Left ventricle myocardium superior (tissue), 1 donor: Measurements from ENCODE around the gene OR6B1. TPM values are rescaled to one million over a fixed set of nuclear protein-coding genes. Genes with fewer than 3 reads are reported as not detected.
"Not testable (repeated sequence)": the region's sequence is repeated elsewhere in the genome, so short reads cannot be mapped to it uniquely, and the experiment has no call there.

Experiments
- ATAC-seq: fragments of 200-7000 bp; cut with Tn5 transposase; one replicate; pipeline ENCODE4 v1.9.1; 2020; ENCODE audit warnings: mild to moderate bottlenecking, moderate library complexity
- DNase-seq: peaks from one replicate; pipeline ENCODE4 v3.0.0-alpha.2; 2020
- intact Hi-C: fragments of 100-400 bp; cut with micrococcal nuclease; formaldehyde crosslinking; loops from one replicate; pipeline ENCODE4 v1.11.0; 2022
- total RNA-seq: library from RNA; stranded (reverse); fragmentation: NEBNext Ultra II Directional; extraction: Animal tissue kit (Norgen Biotek cat#: 25700); gene quantifications from one replicate; pipeline ENCODE4 v1.2.1, GENCODE V29; 2021
- donor health status: DM: no; HTN: yes; CAD: no; lungs with severe emphysema.

Gene OR6B1
- total RNA-seq, 1 donor from 2014 or later: not detected

DNA sequence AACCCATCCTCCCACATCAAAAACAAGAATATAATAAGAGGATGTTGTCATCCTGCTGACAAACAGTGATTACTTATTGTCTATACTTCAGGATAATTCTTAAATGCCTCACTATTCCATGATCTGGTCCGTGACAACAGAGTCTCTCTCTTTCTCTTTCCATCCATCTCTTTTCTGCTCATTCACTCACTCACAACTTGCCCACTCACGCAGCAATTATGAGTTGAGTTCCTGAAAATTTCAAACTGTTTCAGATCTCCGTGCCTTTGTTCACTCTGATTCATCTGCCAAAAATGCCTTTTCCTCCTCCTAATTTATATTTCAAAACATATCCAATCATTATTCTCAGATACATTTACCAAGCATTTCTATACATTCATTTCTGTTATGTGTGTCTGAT, 1.4 kb downstream of the OR6B1 start:
- ATAC-seq: no peak
- DNase-seq: no peak
- intact Hi-C loops: no loop called here

DNA sequence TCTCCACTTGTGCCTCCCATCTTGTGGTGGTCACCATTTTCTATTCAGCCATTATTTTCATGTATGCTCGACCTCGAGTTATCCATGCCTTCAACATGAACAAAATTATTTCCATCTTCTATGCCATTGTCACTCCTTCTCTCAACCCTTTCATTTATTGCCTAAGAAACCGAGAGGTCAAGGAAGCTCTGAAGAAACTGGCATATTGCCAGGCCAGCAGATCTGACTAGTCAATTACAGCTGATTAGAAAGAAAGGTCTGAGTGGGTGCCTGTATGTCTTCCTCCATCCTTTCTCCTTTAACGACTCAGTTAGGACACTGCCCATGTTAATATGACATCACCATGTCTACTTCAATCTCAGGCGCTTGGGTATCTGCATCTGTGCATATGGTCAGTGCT, 4.6 kb downstream of the OR6B1 start:
- DNase-seq (no peak), ATAC-seq (no peak)
- intact Hi-C loops: no loop called here

DNA sequence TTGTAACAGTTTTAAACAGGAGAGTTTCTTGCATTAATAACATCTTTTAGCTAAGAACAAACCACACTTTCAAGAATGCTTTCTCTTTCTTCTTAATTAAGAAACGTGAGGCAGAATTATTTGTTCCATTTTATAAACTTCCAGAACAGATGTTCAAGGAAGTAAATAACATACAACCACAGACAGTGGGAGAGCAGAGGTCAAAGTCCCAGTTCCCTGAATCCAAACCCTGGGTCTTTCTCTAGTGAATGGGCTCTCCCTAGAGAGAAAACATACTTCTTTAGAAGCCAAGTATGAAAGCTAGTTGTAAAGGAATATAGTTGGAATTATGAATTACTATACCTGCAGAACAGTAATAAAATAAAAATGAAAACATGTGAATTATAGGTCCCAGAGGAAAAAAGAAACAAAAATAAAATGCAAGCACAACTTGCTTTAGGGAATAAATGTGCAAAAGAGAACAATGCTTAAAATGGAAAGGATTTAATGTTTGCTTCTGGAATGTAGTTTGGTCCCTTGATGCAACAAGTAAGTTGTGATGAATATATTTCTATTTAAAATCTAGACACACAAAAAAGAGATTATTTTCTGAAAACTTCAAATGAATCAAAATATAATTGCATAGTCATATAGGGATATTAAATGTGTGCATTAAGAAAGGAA, 6.0 kb downstream of the OR6B1 start:
- ATAC-seq: no peak
- intact Hi-C loops: no loop called here

DNA sequence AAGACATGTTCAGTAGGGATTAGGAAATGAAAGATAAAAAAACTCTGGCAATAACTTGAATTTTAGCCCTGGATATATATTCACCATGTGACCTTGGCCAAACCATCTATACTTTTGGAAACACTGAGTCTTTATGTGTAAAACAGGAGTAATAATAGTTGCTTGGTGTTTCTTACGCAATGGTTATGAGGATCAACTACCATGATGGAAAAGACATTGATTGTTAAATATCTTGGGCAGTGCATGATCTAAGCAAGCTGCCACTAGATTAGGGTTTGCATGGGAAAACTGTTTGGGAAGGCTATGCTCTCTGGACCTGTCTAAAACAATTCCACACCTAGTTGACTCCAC, 6.5 kb downstream of the OR6B1 start:
- ATAC-seq (no peak), DNase-seq (no peak)
- intact Hi-C loops: no loop called here

More for the DNA sequence above, 6.0 kb downstream of the OR6B1 start:
- DNase-seq: no peak

DNA sequence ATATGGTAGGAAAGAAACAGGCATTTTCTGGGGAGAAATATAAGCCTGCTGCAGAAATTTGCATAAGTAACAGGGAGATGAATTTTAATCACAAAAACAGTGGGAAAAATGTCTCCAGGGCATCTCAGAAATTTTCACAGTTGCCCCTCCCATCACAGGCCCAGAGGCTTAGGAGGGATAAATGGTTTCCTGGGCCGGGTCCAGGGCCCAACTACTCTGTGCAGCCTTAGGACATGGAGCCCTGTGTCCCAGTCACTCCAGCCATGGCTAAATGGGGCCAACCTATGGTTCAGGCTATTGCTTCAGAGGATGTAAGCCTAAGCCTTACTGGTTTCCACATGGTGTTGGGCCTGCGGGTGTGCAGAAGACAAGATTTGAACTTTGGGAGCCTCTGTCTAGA, 9.2 kb downstream of the OR6B1 start:
- intact Hi-C loops: no loop called here

DNA sequence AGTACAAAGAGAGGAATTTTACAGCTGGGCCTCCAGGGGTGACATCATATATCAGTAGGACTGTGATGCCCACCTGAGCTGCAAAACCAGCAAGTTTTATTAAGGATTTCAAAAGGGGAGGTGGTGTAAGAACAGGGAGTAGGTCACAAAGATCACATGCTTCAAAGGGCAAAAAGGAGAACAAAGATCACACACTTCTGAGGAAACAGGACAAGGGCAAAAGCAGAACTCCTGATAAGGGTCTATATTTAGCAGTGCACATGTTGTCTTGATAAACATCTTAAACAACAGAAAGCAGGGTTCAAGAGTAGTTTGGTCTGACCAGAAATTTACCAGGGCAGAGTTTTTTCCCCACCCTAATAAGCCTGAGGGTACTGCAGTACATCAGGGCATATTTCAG, 9.9 kb downstream of the OR6B1 start:
- intact Hi-C loops: not testable (repeated sequence)

More for the DNA sequence above, 9.2 kb downstream of the OR6B1 start:
- DNase-seq (no peak), ATAC-seq (no peak)

DNA sequence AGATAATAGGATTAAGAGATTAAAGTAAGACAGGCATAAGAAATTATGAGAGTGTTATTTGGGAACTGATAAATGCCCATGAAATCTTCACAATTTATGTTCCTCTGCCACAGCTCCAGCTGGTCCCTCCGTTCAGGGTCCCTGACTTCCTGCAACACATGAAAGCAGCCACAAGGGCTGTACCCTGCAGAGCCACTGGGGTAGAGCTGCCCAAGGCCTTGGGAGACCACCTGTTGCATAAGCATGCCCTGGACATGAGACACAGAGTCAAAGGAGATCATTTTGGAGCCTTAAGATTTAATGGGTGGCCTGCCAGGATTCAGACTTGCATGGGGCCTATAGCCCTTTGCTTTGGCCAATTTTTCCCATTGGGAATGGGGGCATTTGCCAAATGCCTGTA, 10.7 kb downstream of the OR6B1 start:
- ATAC-seq, intact Hi-C loops, DNase-seq: not testable (repeated sequence)

More for the DNA sequence above, 9.9 kb downstream of the OR6B1 start:
- DNase-seq, ATAC-seq: not testable (repeated sequence)

DNA sequence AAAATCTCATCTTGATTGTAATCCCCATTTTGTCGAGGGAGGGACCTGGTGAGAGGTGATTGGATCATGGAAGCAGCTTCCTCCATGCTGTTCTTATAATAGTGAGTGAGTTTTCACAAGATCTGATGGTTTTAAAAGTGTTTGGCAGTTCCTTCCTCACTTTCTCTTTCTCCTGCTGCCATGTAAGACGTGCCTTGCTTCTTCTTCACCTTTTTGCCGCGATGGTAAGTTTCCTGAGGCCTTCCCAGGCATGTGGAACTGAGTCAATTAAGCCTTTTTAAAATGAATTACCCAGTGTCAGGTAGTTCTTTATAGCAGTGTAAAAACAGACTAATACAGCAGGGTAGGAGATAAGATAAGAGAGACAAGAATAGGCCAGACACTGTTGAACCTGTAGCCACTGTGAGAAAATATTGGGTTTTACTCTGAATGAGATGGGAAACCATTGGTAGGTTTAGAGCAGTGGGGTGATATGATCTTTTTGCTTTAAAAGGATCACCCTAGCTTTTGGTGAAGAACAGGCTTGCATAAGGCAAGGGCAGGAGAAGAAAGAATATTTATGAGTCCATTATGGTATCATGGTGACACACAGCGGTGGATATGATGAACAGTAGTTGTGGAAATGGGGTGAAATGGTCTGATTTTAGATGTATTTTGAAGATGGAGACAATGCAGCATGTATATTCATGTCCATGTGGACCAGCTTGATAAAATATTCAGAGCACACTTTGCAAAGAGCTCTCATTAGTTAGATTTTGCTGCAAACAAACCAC, 11.5 kb downstream of the OR6B1 start:
- DNase-seq (no peak), ATAC-seq (no peak)
- intact Hi-C loops: no loop called here

DNA sequence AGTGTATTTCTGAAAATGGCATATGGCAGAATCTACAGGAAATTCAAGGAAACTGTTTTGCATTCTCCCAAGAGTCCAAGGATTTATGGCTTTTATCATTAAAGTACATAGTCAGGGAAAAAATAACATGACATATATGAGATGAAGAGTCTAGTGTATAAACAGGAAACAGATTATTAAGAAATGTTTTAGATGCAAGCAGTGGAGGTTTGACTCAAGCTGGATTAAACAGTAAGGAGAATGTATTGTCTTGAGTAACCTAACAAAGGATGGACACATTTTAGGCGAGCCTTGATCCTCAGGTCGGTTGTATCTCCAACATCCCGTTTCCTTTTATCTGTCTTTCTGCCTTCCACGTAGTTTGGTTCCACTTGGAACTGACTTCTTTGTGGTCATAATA, 17.9 kb downstream of the OR6B1 start:
- intact Hi-C loops: no loop called here
- ATAC-seq: no peak
- no peak for DNase-seq

DNA sequence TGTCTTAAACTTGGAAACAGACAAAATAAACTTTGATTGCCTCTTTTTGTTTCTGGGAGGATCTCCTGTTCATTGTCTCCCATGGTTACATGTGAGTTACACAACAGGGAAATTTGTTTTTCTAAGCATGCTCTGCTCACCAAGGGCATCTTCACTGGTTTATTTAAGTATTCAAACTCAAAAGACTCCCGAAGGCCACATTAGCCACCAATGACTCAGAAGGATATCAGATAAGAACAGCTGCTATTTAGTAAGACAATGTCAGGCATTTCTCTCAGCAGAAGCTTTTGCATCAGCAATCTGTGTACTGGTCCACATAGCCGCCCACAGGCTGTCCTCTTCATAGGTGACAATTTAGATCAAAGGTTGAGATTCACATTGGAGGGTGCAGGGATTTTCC, 19.3 kb downstream of the OR6B1 start:
- ATAC-seq: peak; percentile 91
- no peak for DNase-seq
- intact Hi-C loops: no loop called here

DNA sequence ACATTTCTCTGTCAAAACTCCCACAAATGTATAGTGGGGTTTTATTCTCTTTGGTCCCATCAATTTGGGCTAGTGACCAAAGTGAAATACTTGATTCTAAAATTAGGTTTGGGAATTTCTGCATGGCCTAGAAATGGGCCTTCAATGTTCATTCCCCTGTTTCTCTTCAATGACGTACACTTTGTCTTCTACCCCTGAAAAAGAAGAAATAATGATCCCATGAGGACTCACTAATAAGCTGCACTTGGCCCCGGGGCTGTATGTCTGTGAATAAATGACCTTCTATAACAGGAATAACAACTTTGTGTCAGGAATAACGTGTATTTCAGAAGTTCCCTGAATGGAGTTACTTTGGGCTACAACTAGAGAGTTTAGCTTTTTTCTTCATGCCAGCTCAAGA, 20.2 kb downstream of the OR6B1 start:
- DNase-seq: no peak
- intact Hi-C loops: no loop called here
- ATAC-seq: peak; percentile 83

DNA sequence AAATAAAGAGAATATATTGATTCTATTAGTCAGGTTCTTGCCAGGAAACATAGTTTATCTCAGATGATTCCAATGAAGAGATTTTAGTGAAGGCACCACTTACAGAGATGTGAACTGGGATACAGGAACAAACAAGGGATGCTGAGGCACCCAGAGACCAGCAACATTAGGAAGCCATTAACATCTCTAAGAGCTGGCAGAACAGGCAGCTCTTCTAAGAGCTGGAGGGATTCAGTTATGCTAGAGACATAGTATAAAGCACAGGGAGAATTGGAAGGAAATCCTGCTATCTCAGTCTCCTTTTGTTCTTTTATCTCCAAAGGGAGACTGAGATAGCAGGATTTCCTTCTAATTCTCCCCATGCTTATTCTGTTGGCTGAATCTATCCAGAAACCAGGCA, 22.0 kb downstream of the OR6B1 start:
- intact Hi-C loops: no loop called here
- ATAC-seq: no peak
- DNase-seq: no peak

DNA sequence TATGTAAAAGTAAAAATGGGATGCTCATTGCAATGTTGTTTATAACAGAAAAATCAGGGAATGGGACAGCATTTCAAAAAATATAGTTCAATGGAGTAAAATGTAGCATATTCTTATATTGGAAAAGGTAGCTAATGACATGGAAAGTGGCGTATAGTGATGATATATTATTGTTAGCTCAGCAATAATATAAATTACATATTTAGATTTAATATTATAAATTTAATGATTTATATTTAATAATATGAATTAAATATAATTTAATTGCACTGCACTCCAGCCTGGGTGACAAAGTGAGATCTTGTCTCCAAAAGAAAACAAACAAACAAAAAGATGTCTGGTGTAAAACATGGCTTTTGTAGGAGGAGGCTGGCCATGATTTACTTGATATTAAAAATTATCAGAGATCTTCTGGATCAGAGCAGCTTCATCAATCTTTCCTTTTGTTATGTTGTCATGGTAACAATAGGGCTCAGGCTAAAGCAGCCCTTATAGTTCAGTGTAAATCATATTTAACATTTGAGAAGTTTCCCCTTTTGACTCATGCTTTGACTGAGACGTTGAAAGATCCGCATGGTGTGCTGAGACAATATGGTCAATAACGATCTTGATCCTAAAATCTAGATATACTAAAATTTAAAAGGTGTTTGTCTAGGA, 23.2 kb downstream of the OR6B1 start:
- DNase-seq (no peak), ATAC-seq (no peak)
- intact Hi-C loops: no loop called here

DNA sequence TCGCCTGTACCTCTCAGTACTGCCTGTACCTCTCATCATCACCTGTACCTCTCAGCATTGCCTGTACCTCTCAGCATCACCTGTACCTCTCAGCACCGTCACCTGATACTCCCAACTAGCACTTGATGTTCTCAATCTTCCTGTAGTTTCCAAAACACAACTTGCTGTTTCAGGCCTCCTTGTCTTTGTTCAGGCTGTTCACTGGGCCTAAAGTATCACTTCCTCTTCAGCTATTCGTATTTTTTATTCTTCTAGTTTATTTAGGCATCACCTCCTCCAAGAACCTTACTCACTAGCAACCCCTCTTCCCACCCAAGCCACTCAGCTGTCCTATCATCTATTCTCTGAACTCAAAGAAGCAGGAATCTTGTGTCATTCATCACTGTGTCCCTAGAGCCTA, 24.1 kb downstream of the OR6B1 start:
- intact Hi-C loops: no loop called here

DNA sequence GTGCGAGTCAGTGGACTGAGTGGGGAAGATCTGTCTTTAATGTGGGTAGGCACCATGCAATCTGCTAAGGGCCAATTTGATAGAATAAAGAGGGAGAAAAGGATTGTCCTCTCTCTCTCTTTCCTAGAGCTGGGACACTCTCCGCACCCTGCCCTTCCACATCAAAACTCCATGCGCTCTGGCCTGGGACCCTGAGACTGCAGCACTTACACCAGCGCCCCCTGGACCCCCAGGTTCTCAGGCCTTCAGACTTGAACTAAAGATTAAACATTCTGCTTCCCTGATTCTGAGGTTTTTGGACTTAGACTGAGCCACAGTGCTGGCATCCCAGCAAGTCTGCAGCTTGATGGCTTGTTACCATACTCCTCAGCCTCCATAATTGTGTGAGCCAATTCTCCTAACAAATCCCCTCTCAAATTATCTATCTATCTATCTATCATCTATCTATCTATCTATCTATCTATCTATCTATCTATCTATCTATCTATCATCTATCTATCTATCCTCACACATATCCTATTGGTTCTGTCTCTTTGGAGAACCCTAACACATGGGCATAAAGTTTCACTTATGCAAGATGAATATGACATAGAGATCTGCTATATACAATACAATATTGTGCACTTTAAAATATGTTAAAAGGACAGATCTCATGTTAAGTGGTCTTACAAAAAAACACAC, 26.2 kb downstream of the OR6B1 start:
- ATAC-seq (no peak), DNase-seq (no peak)
- intact Hi-C loops: no loop called here

More for the DNA sequence above, 24.1 kb downstream of the OR6B1 start:
- DNase-seq (no peak), ATAC-seq (no peak)

DNA sequence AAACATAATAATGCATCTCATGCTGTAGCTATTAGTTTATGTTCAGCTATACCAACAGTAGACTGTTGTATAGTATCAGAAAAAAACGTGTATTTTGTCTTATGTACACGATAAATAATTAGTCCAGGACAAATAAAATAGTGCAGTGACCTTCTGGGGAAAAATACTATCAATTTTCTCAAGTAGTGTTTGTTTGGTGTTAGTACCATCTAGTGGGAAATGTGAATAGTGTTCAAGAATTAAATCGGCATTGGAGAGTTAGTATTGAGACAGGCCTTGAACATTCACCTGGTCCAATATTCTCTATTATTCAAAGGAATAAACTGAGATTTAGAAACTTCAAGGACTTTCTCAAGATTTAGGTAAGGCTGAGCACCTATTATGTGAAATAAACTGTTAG, 26.9 kb downstream of the OR6B1 start:
- intact Hi-C loops: no loop called here
- ATAC-seq (peak; percentile 28), DNase-seq (no peak)

DNA sequence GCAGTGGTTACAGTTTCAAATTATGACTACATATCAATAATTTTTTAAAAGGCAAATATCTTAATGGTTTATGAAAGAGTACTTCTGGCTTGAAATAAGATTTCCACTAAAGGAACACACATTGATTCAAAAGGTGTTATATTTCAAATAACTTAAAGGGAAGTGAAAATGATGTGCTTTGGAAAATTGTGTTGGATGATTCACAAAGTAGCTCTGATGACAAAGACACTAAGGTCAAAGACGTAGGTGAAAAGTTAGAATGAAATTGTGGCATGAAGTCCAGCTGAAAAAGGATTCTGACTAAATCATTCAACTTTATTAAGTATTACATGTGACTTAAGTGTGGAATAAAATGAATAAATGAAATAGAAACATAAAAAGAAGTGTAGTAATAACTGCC, 27.9 kb downstream of the OR6B1 start:
- DNase-seq (no peak), ATAC-seq (no peak)
- intact Hi-C loops: no loop called here

DNA sequence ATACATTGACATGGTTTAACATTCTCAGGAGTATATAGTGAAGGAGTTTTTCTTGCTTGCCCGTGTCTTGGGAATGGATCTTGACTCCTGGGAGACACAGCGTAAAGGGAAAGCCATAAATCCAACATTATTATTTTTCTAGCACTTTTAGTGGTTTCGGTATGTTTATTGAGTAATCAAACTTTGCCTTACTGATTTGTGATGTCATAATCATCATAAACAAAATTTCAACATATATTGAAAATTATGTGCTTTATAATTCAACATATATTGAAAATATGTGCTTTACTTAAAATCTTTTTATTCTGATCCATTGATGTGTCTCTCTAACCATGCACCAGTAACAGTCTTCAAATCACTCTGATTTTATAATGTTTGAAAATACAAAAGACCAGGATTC, 28.4 kb downstream of the OR6B1 start:
- intact Hi-C loops: no loop called here
- DNase-seq (no peak), ATAC-seq (no peak)

DNA sequence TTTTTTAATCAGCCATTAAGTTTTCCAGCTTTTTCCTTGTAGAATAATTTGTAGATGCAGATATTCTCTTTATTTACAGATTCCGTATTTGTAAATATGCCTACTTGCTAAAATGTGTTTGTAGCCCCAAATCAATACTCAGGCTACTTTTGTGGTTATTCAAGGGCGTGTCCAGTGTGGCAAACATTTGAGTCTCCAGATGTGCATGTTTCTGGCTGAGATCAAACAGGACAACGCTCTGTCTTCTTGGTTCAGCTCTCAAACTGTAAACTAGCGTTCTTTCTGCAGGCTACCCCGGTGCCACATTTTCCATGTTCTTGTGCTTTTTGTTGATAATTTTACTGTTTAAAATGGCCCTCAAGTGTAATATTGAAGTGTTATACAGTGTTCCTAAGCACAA, 32.4 kb downstream of the OR6B1 start:
- no peak for DNase-seq
- intact Hi-C loops: no loop called here
- ATAC-seq: no peak
